Esophagus squamous epithelium (tissue), 5 donors: ENCODE results near the gene CREB3L2. TPM values are rescaled to one million over a fixed set of nuclear protein-coding genes. Genes with fewer than 3 reads are reported as not detected.
"Not testable (repeated sequence)": the region's sequence is repeated elsewhere in the genome, so short reads cannot be mapped to it uniquely, and the experiment has no call there.

Experiments
- DNase-seq: peaks from one replicate; lab custom pipeline; 2025; lab: John Stamatoyannopoulos, UW
- H3K27ac ChIP-seq, 4 donors: fragments of 200-600 bp; sonication (generic); one replicate each; pipeline ENCODE4 v1.5.1; 2016 to 2019; ENCODE audit warnings: mild to moderate bottlenecking in 1 of 4
- H3K27me3 ChIP-seq, 4 donors: fragments of 200-600 bp; sonication (generic); 1 replicate in 3 of 4; 2 replicates in 1 of 4; pipeline versions ENCODE4 v1.5.1 to v1.6.0; 2017 to 2021; ENCODE audit warnings: antibody characterized with exemption in 1 of 4
- H3K36me3 ChIP-seq, 3 donors: fragments of 200-600 bp; sonication (generic); one replicate each; pipeline ENCODE4 v1.5.1; 2016 to 2019
- H3K4me1 ChIP-seq, 3 donors: fragments of 200-600 bp; sonication (generic); one replicate each; pipeline ENCODE4 v1.5.1; 2017 to 2019
- H3K4me3 ChIP-seq, 4 donors: fragments of 200-600 bp; sonication (generic); 1 replicate in 3 of 4; 2 replicates in 1 of 4; pipeline ENCODE4 v1.5.1; 2016 to 2019; ENCODE audit warnings: mild to moderate bottlenecking in 2 of 4, moderate library complexity in 1 of 4
- H3K9me3 ChIP-seq, 3 donors: fragments of 200-600 bp; sonication (generic); one replicate each; pipeline ENCODE4 v1.5.1; 2016 to 2019
- CTCF ChIP-seq, 6 experiments: fragments of 450-650 bp in 4 of 6; fragments of 200-600 bp in 2 of 6; sonication (generic) in 2 of 6; IDR thresholded peaks; one replicate each; pipeline ENCODE4 v1.5.1; 2016 to 2019; ENCODE audit warnings: antibody characterized with exemption in 6 of 6, mild to moderate bottlenecking in 4 of 6, moderate library complexity in 4 of 6
- POLR2A ChIP-seq, 4 donors: fragments of 450-650 bp; IDR thresholded peaks; one replicate each; pipeline ENCODE4 v1.6.1; 2017; ENCODE audit warnings: antibody characterized with exemption in 4 of 4, mild to moderate bottlenecking in 4 of 4, moderate library complexity in 3 of 4
- WGBS, 2 donors: methylation state at CpG; one replicate each; pipeline ENCODE4 v1.1.5; 2018; 5-methylcytosine and 5-hydroxymethylcytosine counted together
- intact Hi-C: fragments of 100-400 bp; cut with DNase I; formaldehyde crosslinking; loops from one replicate; pipeline ENCODE4 v1.15.0; 2022
- total RNA-seq, 4 donors: library from RNA; depleted of rRNA; stranded (reverse); fragments of >200 nt; gene quantifications; one replicate each; pipeline ENCODE4 v1.1.0, GENCODE V29; 2016
- donor health status: DM: yes; HTN: yes; CAD: no.

Gene CREB3L2
- total RNA-seq, 4 donors from 2014 or later: 14.9 to 21.9 (median 17.3) TPM

DNA sequence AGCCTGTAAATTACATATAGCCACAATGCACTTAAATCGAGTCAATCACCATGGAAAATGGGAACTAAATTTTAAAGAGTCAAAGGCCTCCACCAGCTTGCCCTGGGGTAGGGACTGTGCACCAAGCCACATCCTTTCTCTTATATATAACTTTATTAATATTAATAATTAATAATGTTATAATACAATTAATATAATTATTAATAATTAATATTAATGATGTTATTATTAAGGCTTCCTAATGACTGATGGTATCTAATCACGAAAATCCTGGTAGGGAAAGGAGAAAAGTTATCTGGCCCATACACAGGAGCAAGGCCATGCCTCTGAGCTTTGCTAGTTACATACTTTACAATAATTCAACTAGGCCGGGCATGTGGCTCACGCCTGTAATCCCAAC, 87.9 kb downstream of the CREB3L2 start:
- no peaks in the 10 kb centered on the region for H3K9me3 ChIP-seq
- H3K27me3 ChIP-seq: no peaks in the 10 kb centered on the region
- H3K4me3 ChIP-seq: no peak overlapping the region
- intact Hi-C loops: no loop called here
- TF ChIP-seq CTCF (IDR thresholded peaks at IDR 0.05) (no peak), POLR2A (IDR thresholded peaks at IDR 0.05) (no peak)
- H3K27ac ChIP-seq: no peak overlapping the region
- H3K36me3 ChIP-seq: peaks cover 0 to 73% (median 12%) of the 10 kb centered on the region in 3 donors
- DNase-seq: no peak
- peaks cover 0 to 8% (median 0%) of the 10 kb centered on the region in 3 donors for H3K4me1 ChIP-seq
- WGBS, 2 donors: 87 to 88% methylated on average over 4 of the region's 4 CpGs

- TF ChIP-seq POLR2A (IDR thresholded peaks at IDR 0.05) (no peak), CTCF (IDR thresholded peaks at IDR 0.05) (no peak)
- Histone ChIP-seq H3K36me3 (peaks cover 7 to 97% (median 21%) of the 10 kb centered on the region in 3 donors), H3K27me3 (no peaks in the 10 kb centered on the region), H3K9me3 (no peaks in the 10 kb centered on the region), H3K4me1 (peaks cover 0 to 8% (median 2%) of the 10 kb centered on the region in 3 donors), H3K4me3 (no peak overlapping the region), H3K27ac (peak overlapping the region in 3 of 4 donors; percentile 43 to 65 (median 50))
- WGBS, 2 donors: 78 to 80% methylated on average over 10 of the region's 11 CpGs
- DNase-seq: no peak
- intact Hi-C loops: no loop called here
Observed at GRCh38 chr7:137909042-137909441, 92.8 kb downstream of the CREB3L2 start.

DNA sequence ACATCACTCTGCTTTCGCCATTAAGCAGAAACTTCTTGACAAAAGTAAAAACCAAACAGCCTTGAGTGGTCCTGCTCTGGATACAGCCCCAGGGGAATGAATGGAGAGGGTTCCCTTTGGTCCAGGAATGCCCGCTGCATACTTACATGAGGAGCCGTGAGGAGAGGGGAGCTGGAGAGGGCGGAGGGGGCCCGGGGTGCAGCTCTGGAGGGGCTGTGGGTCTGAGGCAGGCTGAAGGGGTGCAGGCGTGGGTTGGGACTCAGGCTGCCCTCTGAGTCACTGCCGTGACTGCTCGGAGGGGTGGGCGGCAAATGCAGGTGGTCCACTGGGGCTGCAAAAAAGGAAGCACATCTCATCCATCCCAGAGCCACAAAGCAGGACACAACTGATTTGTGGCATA, 93.8 kb downstream of the CREB3L2 start:
- no peak for DNase-seq
- intact Hi-C loops: no loop called here
- peaks cover 14 to 95% (median 17%) of the 10 kb centered on the region in 3 donors for H3K36me3 ChIP-seq
- TF ChIP-seq CTCF (IDR thresholded peaks at IDR 0.05) (no peak), POLR2A (IDR thresholded peaks at IDR 0.05) (no peak)
- H3K27me3 ChIP-seq: no peaks in the 10 kb centered on the region
- WGBS, 2 donors: 94 to 100% methylated on average over 4 to 9 of the region's 9 CpGs
- H3K9me3 ChIP-seq: no peaks in the 10 kb centered on the region
- no peak overlapping the region for H3K4me3 ChIP-seq
- H3K27ac ChIP-seq: peak overlapping the region in 2 of 4 donors; percentile 50 to 65
- H3K4me1 ChIP-seq: peaks cover 0 to 16% (median 5%) of the 10 kb centered on the region in 3 donors

DNA sequence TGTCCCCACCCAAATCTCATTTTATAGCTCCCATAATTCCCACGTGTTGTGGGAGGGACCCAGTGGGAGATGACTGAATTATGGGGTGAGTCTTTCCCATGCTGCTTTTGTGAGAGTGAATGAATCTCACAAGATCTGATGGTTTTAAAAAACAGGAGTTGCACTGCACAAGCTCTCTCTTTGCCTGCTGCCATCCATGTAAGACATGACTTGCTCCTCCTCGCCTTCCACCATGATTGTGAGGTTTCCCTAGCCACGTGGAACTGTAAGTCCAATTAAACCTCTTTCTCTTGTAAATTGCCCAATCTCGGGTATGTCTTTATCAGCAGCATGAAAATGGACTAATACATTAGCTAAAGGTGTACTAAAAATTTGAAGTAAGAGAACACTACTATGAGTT, 95.2 kb downstream of the CREB3L2 start:
- intact Hi-C loops: not testable (repeated sequence)

GRCh38 chr7:137904833-137905232, 97.1 kb downstream of the CREB3L2 start:
- no peak overlapping the region for H3K4me3 ChIP-seq
- H3K27ac ChIP-seq: no peak overlapping the region
- H3K9me3 ChIP-seq: no peaks in the 10 kb centered on the region
- no peaks in the 10 kb centered on the region for H3K27me3 ChIP-seq
- intact Hi-C loops: loop anchor here (2.0 to 5.0 kb wide), 2 partner anchors 104 to 248 kb away; no protein-coding TSS in a partner anchor
- TF ChIP-seq CTCF (IDR thresholded peaks at IDR 0.05) (no peak), POLR2A (IDR thresholded peaks at IDR 0.05) (no peak)
- peaks cover 18 to 95% (median 24%) of the 10 kb centered on the region in 3 donors for H3K36me3 ChIP-seq
- peaks cover 0 to 18% (median 5%) of the 10 kb centered on the region in 3 donors for H3K4me1 ChIP-seq
- DNase-seq: no peak
- WGBS, 2 donors: 64 to 69% methylated on average over 1 of the region's 1 CpG

More for the DNA sequence above, 95.2 kb downstream of the CREB3L2 start:
- not testable (repeated sequence) for H3K9me3 ChIP-seq, H3K27me3 ChIP-seq, H3K27ac ChIP-seq, DNase-seq, H3K4me3 ChIP-seq
- Histone ChIP-seq H3K36me3 (peaks cover 14 to 95% (median 24%) of the 10 kb centered on the region in 3 donors), H3K4me1 (peaks cover 0 to 16% (median 5%) of the 10 kb centered on the region in 3 donors)
- 97 to 98% methylated on average over 4 of the region's 4 CpGs for WGBS, 2 donors
